HepG2 (cell line): ENCODE data around the gene CTCF. TPM values are rescaled to one million over a fixed set of nuclear protein-coding genes. Genes with fewer than 3 reads are reported as not detected.

Source experiments
- ATAC-seq: fragments of 200-7000 bp; cut with Tn5 transposase; 3 replicates; pipeline ENCODE4 v1.9.1; 2020; ENCODE audit warnings: mild to moderate bottlenecking, moderate library complexity
- BruUV-seq: library from RNA; stranded (reverse); fragments of 400-500 nt; replicated peaks from 2 replicates; lab custom pipeline; 2021; lab: Mats Ljungman, UMichigan
- CTCF ChIA-PET: fragments of 300-600 bp; formaldehyde crosslinking; extraction: SDS; loops from one replicate; lab custom pipeline; 2021; ENCODE audit warnings: low total read pairs, inconsistent platforms, low intra/inter-chr PET ratio; lab: Yijun Ruan, JAX
- POLR2A ChIA-PET: fragments of 350-600 bp; sonication (Branson Sonifier 250); formaldehyde crosslinking; loops from one replicate; lab custom pipeline; 2020; ENCODE audit warnings: antibody characterized with exemption, inconsistent platforms; lab: Yijun Ruan, JAX
- DNase-seq: peaks from one replicate; pipeline ENCODE4 v3.0.0-alpha.2; 2015; ENCODE audit warnings: low spot score
- FAIRE-seq: peaks from 3 replicates; lab custom pipeline; 2011; peaks lifted over from hg19 to GRCh38; lab: Jason Lieb, UNC
- H2AFZ ChIP-seq: one replicate; pipeline ENCODE4 v1.6.1; 2011; ENCODE audit warnings: low read length, inconsistent platforms
- H3K27ac ChIP-seq: fragments of 300-600 bp; 3 replicates; pipeline ENCODE4 v1.8.0; 2011; ENCODE audit warnings: mixed run types, mild to moderate bottlenecking, mixed read lengths, low read length, inconsistent platforms; ENCODE audit not compliant: insufficient read depth; ENCODE audit errors: extremely low read length
- H3K27me3 ChIP-seq, 2 experiments: fragments of 200-600 bp in 1 of 2; 2 replicates in 1 of 2; 3 replicates in 1 of 2; pipeline versions ENCODE4 v1.6.0 to v1.8.0; 2011; ENCODE audit warnings: low read length in 2 of 2, mild to moderate bottlenecking in 2 of 2, moderate library complexity in 2 of 2, inconsistent platforms in 1 of 2; ENCODE audit not compliant: insufficient read depth in 2 of 2, control insufficient read depth in 1 of 2
- H3K36me3 ChIP-seq, 2 experiments: fragments of 200-600 bp in 1 of 2; replicated peaks in 1 of 2; 2 replicates in 1 of 2; 3 replicates in 1 of 2; pipeline versions ENCODE4 v1.5.1 to v1.8.0; 2011; ENCODE audit warnings: low read length in 2 of 2, inconsistent platforms in 1 of 2; ENCODE audit not compliant: insufficient read depth in 2 of 2, control insufficient read depth in 1 of 2
- H3K4me1 ChIP-seq: 2 replicates; pipeline ENCODE4 v1.5.1; 2012; ENCODE audit warnings: low read length, inconsistent platforms; ENCODE audit not compliant: insufficient read depth
- H3K4me2 ChIP-seq: 2 replicates; pipeline ENCODE4 v1.6.0; 2011; ENCODE audit warnings: low read depth, low read length, inconsistent platforms
- H3K4me3 ChIP-seq, 3 experiments: fragments of 200-600 bp in 1 of 3; sonication (generic), shearing (Covaris generic) in 1 of 3; replicated peaks in 1 of 3; 2 replicates each; pipeline ENCODE4 v1.5.1; 2011 to 2016; ENCODE audit warnings: low read length in 3 of 3, inconsistent platforms in 2 of 3, low read depth in 2 of 3, mild to moderate bottlenecking in 2 of 3, control low read depth in 1 of 3, mixed read lengths in 1 of 3; ENCODE audit not compliant: insufficient read depth in 1 of 3
- H3K79me2 ChIP-seq: one replicate; pipeline ENCODE4 v1.6.1; 2011; ENCODE audit warnings: low read length, inconsistent platforms; ENCODE audit not compliant: insufficient read depth
- H3K9ac ChIP-seq: 2 replicates; pipeline ENCODE4 v1.6.0; 2011; ENCODE audit warnings: mild to moderate bottlenecking, low read depth, low read length, inconsistent platforms; ENCODE audit not compliant: insufficient read depth
- H3K9me3 ChIP-seq: 2 replicates; pipeline ENCODE4 v1.5.1; 2012; ENCODE audit warnings: mild to moderate bottlenecking, low read length
- H4K20me1 ChIP-seq: 2 replicates; pipeline ENCODE4 v1.6.0; 2011; ENCODE audit warnings: inconsistent platforms, mild to moderate bottlenecking, low read length, moderate library complexity; ENCODE audit not compliant: insufficient read depth
- ATM ChIP-seq: fragments of 450-650 bp; IDR thresholded peaks from 2 replicates; pipeline ENCODE4 v1.7.1; 2017; ENCODE audit warnings: mild to moderate bottlenecking, borderline replicate concordance
- HOXA3 ChIP-seq: sonication (generic); formaldehyde crosslinking; IDR thresholded peaks from 2 replicates; pipeline ENCODE4 v1.5.0; 2020; ENCODE audit warnings: missing genetic modification reagents
- NCOA1 ChIP-seq: sonication (generic); formaldehyde crosslinking; IDR thresholded peaks from 2 replicates; pipeline ENCODE4 v1.9.0; 2021; ENCODE audit warnings: missing genetic modification reagents
- PTBP1 ChIP-seq: fragments of 200-400 bp; formaldehyde crosslinking; IDR thresholded peaks from 2 replicates; pipeline ENCODE4 v1.6.1; 2018; ENCODE audit warnings: low read length, low read depth; ENCODE audit not compliant: poor library complexity, severe bottlenecking
- RFX1 ChIP-seq: fragments of 450-650 bp; IDR thresholded peaks from 2 replicates; pipeline ENCODE4 v1.6.1; 2017
- ZNF225 ChIP-seq: sonication (generic); formaldehyde crosslinking; IDR thresholded peaks from 2 replicates; pipeline ENCODE4 v1.4.0; 2020; ENCODE audit warnings: mild to moderate bottlenecking, missing genetic modification reagents
- WGBS: methylation state at CpG from one replicate; pipeline ENCODE4 v1.1.6; 2017; ENCODE audit warnings: low lambda C conversion rate; 5-methylcytosine and 5-hydroxymethylcytosine counted together
- in situ Hi-C: cut with HindIII; loops from 2 replicates; pipeline ENCODE4 v1.10.0; 2017; ENCODE audit warnings: low pct_unique_long_range_greater_than_20kb; ENCODE audit not compliant: extremely low pct_ligation_motif_present
- intact Hi-C: fragments of 100-400 bp; cut with micrococcal nuclease; formaldehyde crosslinking; loops from one replicate; pipeline ENCODE4 v1.10.0; 2022; ENCODE audit not compliant: unreplicated experiment
- polyA plus RNA-seq, 8 experiments: library from polyadenylated mRNA; depleted of rRNA in 3 of 8; stranded (reverse) in 7 of 8; unstranded in 1 of 8; fragments of >200 nt; fragmentation: Illumina TruSeq in 4 of 8; extraction: Trizol in 4 of 8; gene quantifications; 2 replicates each; pipeline versions ENCODE4 v1.2.1 to v1.2.3, GENCODE V29; 2011 to 2016; ENCODE audit warnings: low read depth in 4 of 8, missing spikeins in 1 of 8, mixed read lengths in 1 of 8; ENCODE audit not compliant: insufficient read depth in 1 of 8
- total RNA-seq, 5 experiments: library from RNA; depleted of rRNA; stranded (reverse); fragments of >200 nt; fragmentation: Illumina TruSeq; extraction: Trizol; gene quantifications; 2 replicates each; pipeline ENCODE4 v1.2.3, GENCODE V29; 2016; ENCODE audit warnings: low read depth in 1 of 5

Gene CTCF
- total and polyA plus RNA-seq, 2 of the 13 experiments (the other 11 are each of a cell fraction or from before 2014, with no cell fraction given) = 19.5 to 37.5 TPM

DNA sequence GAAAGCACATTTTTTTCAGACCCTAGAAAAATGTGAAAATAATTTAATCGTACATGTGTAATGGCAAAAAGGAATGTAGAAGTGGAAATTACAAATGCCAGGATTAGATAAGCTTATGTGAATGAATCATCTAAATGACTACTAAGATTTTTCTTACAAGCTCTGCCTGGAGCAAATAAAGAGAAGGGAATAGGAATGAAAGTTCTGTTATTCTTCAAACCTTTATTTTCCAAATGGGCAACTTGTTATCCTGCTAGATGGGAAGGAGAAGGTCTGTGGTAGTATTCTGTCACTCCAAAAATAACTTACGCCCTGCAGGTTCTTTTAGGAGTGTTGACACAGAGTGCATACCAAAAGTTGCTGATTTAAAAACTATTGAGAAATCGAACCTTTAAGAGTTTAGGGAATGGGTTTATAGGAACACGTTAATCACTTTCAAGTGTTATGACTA is 9.7 kb downstream of the CTCF start:
- TF ChIP-seq NCOA1 (CRISPR knock-in tag) (no peak), ZNF225 (CRISPR knock-in tag) (no peak), PTBP1 (no peak), ATM (no peak), RFX1 (no peak)
- no TSS peak for BruUV-seq

DNA sequence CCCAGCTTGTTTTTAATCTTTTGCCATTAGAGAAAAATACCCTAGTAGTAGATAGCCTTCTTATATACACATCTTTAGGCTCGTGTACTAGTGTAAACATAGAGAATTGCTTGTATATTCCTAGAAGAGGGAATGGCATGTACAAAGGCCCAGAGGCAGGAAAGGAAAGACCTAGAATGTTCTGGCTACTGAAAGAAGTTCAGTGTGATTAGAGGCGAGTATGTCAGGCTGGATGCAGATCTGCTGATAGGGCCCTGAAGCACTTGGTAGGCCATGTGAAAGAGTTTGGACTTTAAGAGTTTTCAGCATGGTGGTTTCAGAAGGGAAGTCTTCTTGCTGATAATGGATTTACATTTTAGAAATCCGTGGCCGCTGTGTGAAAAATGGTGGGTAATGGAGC is 17.4 kb downstream of the CTCF start:
- no TSS peak for BruUV-seq
- no peak for TF ChIP-seq HOXA3 (CRISPR knock-in tag)
- no peak overlapping the region for H3K9ac ChIP-seq
- no peak for DNase-seq
- ChIA-PET POLR2A (interaction anchor here (1.9 kb wide), 1 partner anchor 17 kb away, joined by 4 read pairs; no protein-coding TSS in a partner anchor), CTCF (no interaction called here)
- 0 out of 2 replicates have a peak, but pooled peaks cover 6% of the 10 kb centered on the region for H4K20me1 ChIP-seq
- H3K27me3 ChIP-seq = no peaks in the 10 kb centered on the region
- peak; percentile 49 for FAIRE-seq
- H3K79me2 ChIP-seq = peaks cover 57% of the 10 kb centered on the region
- no peaks in the 10 kb centered on the region for H3K9me3 ChIP-seq
- no peak overlapping the region for H3K4me2 ChIP-seq
- H3K4me1 ChIP-seq = peaks cover 6% of the 10 kb centered on the region; the same call in 1 of the 2 replicates
- no peak for ATAC-seq
- H3K36me3 ChIP-seq = peaks cover 6 to 47% of the 10 kb centered on the region in 2 experiments; a peak in 4 of 5 replicates
- intact Hi-C loops = no loop called here
- no peak overlapping the region for H3K4me3 ChIP-seq
- peak overlapping the region; percentile 1 for H3K27ac ChIP-seq
- no peak overlapping the region for H2AFZ ChIP-seq
- in situ Hi-C loops = no loop called here
- 94% methylated on average over 4 of the region's 4 CpGs for WGBS

More for the DNA sequence above, 9.7 kb downstream of the CTCF start:
- Histone ChIP-seq H3K36me3 (peaks cover 13 to 49% of the 10 kb centered on the region in 2 experiments), H4K20me1 (no peaks in the 10 kb centered on the region), H3K9me3 (no peaks in the 10 kb centered on the region), H2AFZ (no peak overlapping the region), H3K27ac (no peak overlapping the region), H3K4me2 (no peak overlapping the region), H3K79me2 (peaks cover 64% of the 10 kb centered on the region), H3K27me3 (no peaks in the 10 kb centered on the region), H3K9ac (no peak overlapping the region), H3K4me1 (peaks cover 6% of the 10 kb centered on the region), H3K4me3 (no peak overlapping the region)
- WGBS = 79% methylated on average over 4 of the region's 4 CpGs
- intact Hi-C loops = no loop called here
- FAIRE-seq (no peak), DNase-seq (no peak), ATAC-seq (no peak)
- ChIA-PET POLR2A (no interaction called here), CTCF (no interaction called here)
- in situ Hi-C loops = no loop called here
